ENCODE measurements around the gene DPF3. TPM values are rescaled to one million over a fixed set of nuclear protein-coding genes. Genes with fewer than 3 reads are reported as not detected.

DPF3 gene
- total RNA-seq, 2 experiments from 2014 or later: 0.27 to 0.31 TPM

- H3K36me3 Mint-ChIP-seq (ENCODE audit: low read depth): no peaks in the 10 kb centered on the region
- Histone ChIP-seq H3K27ac (ENCODE audit: low read depth in 1 of 2, low read length in 2 of 2) (no peak overlapping the region), H3K9me3 (ENCODE audit: control insufficient read depth in 1 of 2, insufficient read depth in 1 of 2, low read length in 2 of 2) (no peaks in the 10 kb centered on the region), H3K4me1 (ENCODE audit: insufficient read depth, low read length) (no peaks in the 10 kb centered on the region), H3K27me3 (ENCODE audit: control insufficient read depth in 1 of 2, insufficient read depth in 2 of 2, low read length in 2 of 2) (no peaks in the 10 kb centered on the region), H3K36me3 (ENCODE audit: insufficient read depth, low read length) (no peaks in the 10 kb centered on the region), H3K4me3 (ENCODE audit: low read length) (no peak overlapping the region)
- TF ChIP-seq CTCF (IDR thresholded peaks at IDR 0.05): no peak
- no peaks in the 10 kb centered on the region for H3K27me3 Mint-ChIP-seq
- ATAC-seq (ENCODE audit: poor library complexity) (no peak), DNase-seq (no peak)
- CTCF ChIA-PET: no interaction called here
- no peak overlapping the region for H3K4me3 Mint-ChIP-seq
- POLR2A ChIA-PET: no interaction called here
- no peaks in the 10 kb centered on the region for H3K9me3 Mint-ChIP-seq
- H3K4me1 Mint-ChIP-seq (ENCODE audit: low read depth): no peaks in the 10 kb centered on the region
- H3K27ac Mint-ChIP-seq: no peak overlapping the region
- intact Hi-C loops (cut with DNase I, micrococcal nuclease): no loop called here
Measured at GRCh38 chr14:72582582-72582981, 311.3 kb downstream of the DPF3 start.

- Mint-ChIP-seq H3K36me3 (ENCODE audit: low read depth) (no peaks in the 10 kb centered on the region), H3K4me1 (ENCODE audit: low read depth) (no peaks in the 10 kb centered on the region), H3K9me3 (no peaks in the 10 kb centered on the region), H3K4me3 (no peak overlapping the region), H3K27me3 (no peaks in the 10 kb centered on the region), H3K27ac (no peak overlapping the region)
- ATAC-seq (ENCODE audit: poor library complexity): no peak
- H3K4me3 ChIP-seq (ENCODE audit: low read length): no peak overlapping the region
- ChIA-PET POLR2A (no interaction called here), CTCF (no interaction called here)
- DNase-seq: no peak
- H3K36me3 ChIP-seq (ENCODE audit: insufficient read depth, low read length): no peaks in the 10 kb centered on the region
- no peaks in the 10 kb centered on the region for H3K9me3 ChIP-seq (ENCODE audit: control insufficient read depth in 1 of 2, insufficient read depth in 1 of 2, low read length in 2 of 2)
- no peaks in the 10 kb centered on the region for H3K4me1 ChIP-seq (ENCODE audit: insufficient read depth, low read length)
- intact Hi-C loops (cut with DNase I, micrococcal nuclease): no loop called here
- H3K27ac ChIP-seq (ENCODE audit: low read depth in 1 of 2, low read length in 2 of 2): no peak overlapping the region
- H3K27me3 ChIP-seq (ENCODE audit: control insufficient read depth in 1 of 2, insufficient read depth in 2 of 2, low read length in 2 of 2): no peaks in the 10 kb centered on the region
- no peak for TF ChIP-seq CTCF (IDR thresholded peaks at IDR 0.05)
Measured at GRCh38 chr14:72578514-72578913, 315.4 kb downstream of the DPF3 start.

GRCh38 chr14:72577521-72577920 is 316.4 kb downstream of the DPF3 start:
- ChIA-PET CTCF (no interaction called here), POLR2A (no interaction called here)
- H3K4me3 Mint-ChIP-seq: no peak overlapping the region
- Histone ChIP-seq H3K27ac (ENCODE audit: low read depth in 1 of 2, low read length in 2 of 2) (no peak overlapping the region), H3K9me3 (ENCODE audit: control insufficient read depth in 1 of 2, insufficient read depth in 1 of 2, low read length in 2 of 2) (no peaks in the 10 kb centered on the region), H3K4me1 (ENCODE audit: insufficient read depth, low read length) (no peaks in the 10 kb centered on the region), H3K36me3 (ENCODE audit: insufficient read depth, low read length) (no peaks in the 10 kb centered on the region), H3K27me3 (ENCODE audit: control insufficient read depth in 1 of 2, insufficient read depth in 2 of 2, low read length in 2 of 2) (no peaks in the 10 kb centered on the region), H3K4me3 (ENCODE audit: low read length) (no peak overlapping the region)
- no peaks in the 10 kb centered on the region for H3K9me3 Mint-ChIP-seq
- no peaks in the 10 kb centered on the region for H3K27me3 Mint-ChIP-seq
- TF ChIP-seq CTCF (IDR thresholded peaks at IDR 0.05): no peak
- ATAC-seq (ENCODE audit: poor library complexity) (no peak), DNase-seq (no peak)
- intact Hi-C loops (cut with DNase I, micrococcal nuclease): no loop called here
- H3K36me3 Mint-ChIP-seq (ENCODE audit: low read depth): no peaks in the 10 kb centered on the region
- no peak overlapping the region for H3K27ac Mint-ChIP-seq
- no peaks in the 10 kb centered on the region for H3K4me1 Mint-ChIP-seq (ENCODE audit: low read depth)
